Fibroblast of lung (primary cell): ENCODE results near the gene ZNF710. TPM values are rescaled to one million over a fixed set of nuclear protein-coding genes. Genes with fewer than 3 reads are reported as not detected.

Experiments
- DNase-seq, 2 donors: peaks; one replicate each; pipeline versions ENCODE4 v3.0.0 to v3.0.0-alpha.2; 2010; ENCODE audit warnings: low read depth in 2 of 2
- H2AFZ ChIP-seq: 2 replicates; pipeline ENCODE4 v1.5.1; 2012; ENCODE audit warnings: low read length, control low read depth, inconsistent platforms
- H3K27ac ChIP-seq: 2 replicates; pipeline ENCODE4 v1.5.1; 2011; ENCODE audit warnings: low read length, control low read depth; ENCODE audit not compliant: insufficient read depth
- H3K27me3 ChIP-seq: 2 replicates; pipeline ENCODE4 v1.5.1; 2011; ENCODE audit warnings: mild to moderate bottlenecking, low read length; ENCODE audit not compliant: control insufficient read depth, insufficient read depth
- H3K36me3 ChIP-seq: 2 replicates; pipeline ENCODE4 v1.5.1; 2011; ENCODE audit warnings: low read length; ENCODE audit not compliant: control insufficient read depth, insufficient read depth
- H3K4me1 ChIP-seq: 2 replicates; pipeline ENCODE4 v1.5.1; 2011; ENCODE audit warnings: low read length; ENCODE audit not compliant: control insufficient read depth, insufficient read depth; ENCODE audit errors: extremely low read depth
- H3K4me2 ChIP-seq: 2 replicates; pipeline ENCODE4 v1.5.1; 2011; ENCODE audit warnings: low read length, control low read depth; ENCODE audit not compliant: insufficient read depth; ENCODE audit errors: extremely low read depth
- H3K4me3 ChIP-seq, 4 experiments: fragments of 200-600 bp in 1 of 4; sonication (generic) in 1 of 4; replicated peaks in 1 of 4; 2 replicates each; pipeline ENCODE4 v1.5.1; 2011 to 2016; ENCODE audit warnings: low read length in 4 of 4, low read depth in 3 of 4, mild to moderate bottlenecking in 3 of 4, control low read depth in 2 of 4, inconsistent platforms in 1 of 4, mixed read lengths in 1 of 4; ENCODE audit not compliant: insufficient read depth in 1 of 4; ENCODE audit errors: control extremely low read depth in 1 of 4
- H3K79me2 ChIP-seq: 2 replicates; pipeline ENCODE4 v1.5.1; 2012; ENCODE audit warnings: mild to moderate bottlenecking, low read length, inconsistent platforms; ENCODE audit not compliant: control insufficient read depth, insufficient read depth
- H3K9ac ChIP-seq: 2 replicates; pipeline ENCODE4 v1.5.1; 2011; ENCODE audit warnings: mild to moderate bottlenecking, low read length, control low read depth; ENCODE audit not compliant: insufficient read depth
- H3K9me3 ChIP-seq: 2 replicates; pipeline ENCODE4 v1.5.1; 2012; ENCODE audit warnings: low read depth, low read length; ENCODE audit not compliant: control insufficient read depth, insufficient read depth
- H4K20me1 ChIP-seq: 2 replicates; pipeline ENCODE4 v1.5.1; 2011; ENCODE audit warnings: low read length; ENCODE audit not compliant: control insufficient read depth, insufficient read depth; ENCODE audit errors: extremely low read depth
- CTCF ChIP-seq, 2 donors: IDR thresholded peaks in 1 of 2; conservative IDR thresholded peaks in 1 of 2; 1 replicate in 1 of 2; 2 replicates in 1 of 2; pipeline ENCODE4 v1.5.1; 2011 to 2012; ENCODE audit warnings: low read length in 2 of 2, control low read depth in 1 of 2, inconsistent platforms in 1 of 2, low read depth in 1 of 2, mild to moderate bottlenecking in 1 of 2
- EZH2 ChIP-seq: IDR thresholded peaks from 2 replicates; pipeline ENCODE4 v1.5.1; 2012; ENCODE audit warnings: low read length, control low read depth, mild to moderate bottlenecking; ENCODE audit errors: missing control alignments
- polyA plus RNA-seq, 2 donors: library from polyadenylated mRNA; depleted of rRNA in 1 of 2; stranded (reverse) in 1 of 2; unstranded in 1 of 2; fragments of >200 nt; gene quantifications; 2 replicates each; pipeline ENCODE4 v1.2.1, GENCODE V29; 2011 to 2012; ENCODE audit warnings: missing spikeins in 1 of 2
- total RNA-seq: library from RNA; depleted of rRNA; stranded (reverse); fragments of >200 nt; gene quantifications from 2 replicates; pipeline ENCODE4 v1.2.1, GENCODE V29; 2014

The ZNF710 gene
- total and polyA plus RNA-seq, 2 donors (not counting 1 experiment from before 2014, with no cell fraction given) = 2.1 to 9.4 TPM

- no peak for DNase-seq
- Histone ChIP-seq H3K36me3 (no peaks in the 10 kb centered on the region), H3K27ac (no peak overlapping the region), H3K4me3 (no peak overlapping the region), H2AFZ (no peak overlapping the region), H3K9ac (no peak overlapping the region), H3K9me3 (no peaks in the 10 kb centered on the region), H3K4me2 (no peak overlapping the region), H3K4me1 (no peaks in the 10 kb centered on the region), H3K27me3 (no peaks in the 10 kb centered on the region), H3K79me2 (no peaks in the 10 kb centered on the region), H4K20me1 (no peaks in the 10 kb centered on the region)
- TF ChIP-seq CTCF (conservative IDR thresholded peaks at IDR 0.05 in 1 of 2, IDR thresholded peaks at IDR 0.05 in 1 of 2; ENCODE audit: low read depth in 1 of 2, low read length in 2 of 2) (no peak), EZH2 (no peak)
Measured at GRCh38 chr15:90119367-90119766, 118.2 kb downstream of the ZNF710 start.

GRCh38 chr15:90121086-90121485, 120.0 kb downstream of the ZNF710 start:
- no peak for DNase-seq
- H2AFZ ChIP-seq = no peak overlapping the region
- no peaks in the 10 kb centered on the region for H3K4me1 ChIP-seq
- no peak for TF ChIP-seq EZH2
- TF ChIP-seq CTCF (conservative IDR thresholded peaks at IDR 0.05 in 1 of 2, IDR thresholded peaks at IDR 0.05 in 1 of 2; ENCODE audit: low read depth in 1 of 2, low read length in 2 of 2) = no peak
- no peaks in the 10 kb centered on the region for H3K27me3 ChIP-seq
- no peaks in the 10 kb centered on the region for H4K20me1 ChIP-seq
- H3K36me3 ChIP-seq = no peaks in the 10 kb centered on the region
- H3K79me2 ChIP-seq = no peaks in the 10 kb centered on the region
- H3K9me3 ChIP-seq = no peaks in the 10 kb centered on the region
- H3K4me2 ChIP-seq = no peak overlapping the region
- H3K9ac ChIP-seq = no peak overlapping the region
- H3K27ac ChIP-seq = no peak overlapping the region
- H3K4me3 ChIP-seq = no peak overlapping the region

GRCh38 chr15:90124507-90124906, 123.4 kb downstream of the ZNF710 start:
- no peak for DNase-seq
- TF ChIP-seq CTCF (conservative IDR thresholded peaks at IDR 0.05 in 1 of 2, IDR thresholded peaks at IDR 0.05 in 1 of 2; ENCODE audit: low read depth in 1 of 2, low read length in 2 of 2) = no peak
- TF ChIP-seq EZH2 = no peak
- H2AFZ ChIP-seq = no peak overlapping the region
- no peak overlapping the region for H3K9ac ChIP-seq
- H3K27ac ChIP-seq = no peak overlapping the region
- H3K4me1 ChIP-seq = no peaks in the 10 kb centered on the region
- H4K20me1 ChIP-seq = no peaks in the 10 kb centered on the region
- peaks cover 5% of the 10 kb centered on the region for H3K27me3 ChIP-seq
- H3K4me3 ChIP-seq = no peak overlapping the region
- H3K9me3 ChIP-seq = no peaks in the 10 kb centered on the region
- H3K36me3 ChIP-seq = no peaks in the 10 kb centered on the region
- H3K4me2 ChIP-seq = no peak overlapping the region
- no peaks in the 10 kb centered on the region for H3K79me2 ChIP-seq
